ENCODE results near the gene PLA2G15. TPM values are rescaled to one million over a fixed set of nuclear protein-coding genes. Genes with fewer than 3 reads are reported as not detected.

The PLA2G15 gene
- total and polyA plus RNA-seq, 2 of the 13 experiments (the other 11 are each of a cell fraction or from before 2014, with no cell fraction given), result 14.4 to 23.7 TPM

GRCh38 chr16:68236137-68236825 is 8.9 kb upstream of the PLA2G15 start (continued):
- TF ChIP-seq HMGXB4 (CRISPR knock-in tag; IDR thresholded peaks at IDR 0.05; ENCODE audit: borderline replicate concordance in 1 of 2, low read depth in 1 of 2) (0 out of 4 replicates have a peak, but pooled peaks of 1 of the 2 experiments have one; percentile 10), ZBTB4 (CRISPR knock-in tag; IDR thresholded peaks at IDR 0.05; ENCODE audit: borderline replicate concordance) (peak; percentile 68; the same call in 1 of the 2 replicates), PLRG1 (conservative IDR thresholded peaks at IDR 0.05) (no peak), JDP2 (CRISPR knock-in tag; IDR thresholded peaks at IDR 0.05; ENCODE audit: borderline replicate concordance) (no peak; the same call in 1 of the 2 replicates), RFXANK (CRISPR knock-in tag; IDR thresholded peaks at IDR 0.05) (no peak; the same call in 1 of the 2 replicates), ZNF350 (CRISPR knock-in tag; IDR thresholded peaks at IDR 0.05; ENCODE audit: borderline replicate concordance, low read depth) (no peak), ZSCAN20 (CRISPR knock-in tag; IDR thresholded peaks at IDR 0.05; ENCODE audit: borderline replicate concordance) (peak; percentile 46; the same call in 1 of the 2 replicates), PAX8 (CRISPR knock-in tag; IDR thresholded peaks at IDR 0.05; ENCODE audit: borderline replicate concordance) (peak; percentile 39; the same call in 1 of the 2 replicates), ZBTB1 (CRISPR knock-in tag; IDR thresholded peaks at IDR 0.05; ENCODE audit: borderline replicate concordance) (0 out of 2 replicates have a peak, but pooled peaks have one; percentile 13), RCOR2 (CRISPR knock-in tag; IDR thresholded peaks at IDR 0.05) (no peak), ZNF10 (CRISPR knock-in tag; IDR thresholded peaks at IDR 0.05; ENCODE audit: borderline replicate concordance, low read depth) (no peak), CC2D1A (CRISPR knock-in tag; IDR thresholded peaks at IDR 0.05) (no peak), NFE2L2 (IDR thresholded peaks at IDR 0.05; ENCODE audit: low read length) (no peak), HHEX (CRISPR knock-in tag; IDR thresholded peaks at IDR 0.05) (no peak), HNF4A (CRISPR knock-in tag; IDR thresholded peaks at IDR 0.05) (0 out of 2 replicates have a peak, but pooled peaks have one; percentile 6), ZNF382 (CRISPR knock-in tag; IDR thresholded peaks at IDR 0.05; ENCODE audit: borderline replicate concordance) (no peak), CEBPG (CRISPR knock-in tag; IDR thresholded peaks at IDR 0.05) (no peak), ZNF326 (CRISPR knock-in tag; IDR thresholded peaks at IDR 0.05; ENCODE audit: borderline replicate concordance) (no peak), MTF2 (CRISPR knock-in tag; IDR thresholded peaks at IDR 0.05; ENCODE audit: borderline replicate concordance) (no peak), ARID5B (CRISPR knock-in tag; IDR thresholded peaks at IDR 0.05) (0 out of 2 replicates have a peak, but pooled peaks have one; percentile 56), MTF1 (CRISPR knock-in tag; IDR thresholded peaks at IDR 0.05) (0 out of 2 replicates have a peak, but pooled peaks have one; percentile 32)

Data from HepG2 (cell line).